Heart right ventricle (tissue), 16 donors: ENCODE measurements around the gene CROCC2. TPM values are rescaled to one million over a fixed set of nuclear protein-coding genes. Genes with fewer than 3 reads are reported as not detected.
A peak's percentile ranks its signal among the peaks of the same experiment; 100 is the strongest.

Experiments
- ATAC-seq, 8 donors: fragments of 200-7000 bp; cut with Tn5 transposase; one replicate each; pipeline ENCODE4 v1.9.1; 2020; ENCODE audit warnings: mild to moderate bottlenecking in 8 of 8, moderate library complexity in 8 of 8, moderate number of reproducible peaks in 1 of 8
- DNase-seq, 2 donors: peaks; one replicate each; pipeline ENCODE4 v3.0.0-alpha.2; 2020
- H3K27ac ChIP-seq, 10 donors: fragments of 200-600 bp; sonication (generic) in 2 of 10; one replicate each; pipeline versions ENCODE4 v1.5.0 to v1.8.0; 2020 to 2022; ENCODE audit warnings: mild to moderate bottlenecking in 3 of 10
- H3K27me3 ChIP-seq, 7 donors: fragments of 200-600 bp; one replicate each; pipeline ENCODE4 v1.8.0; 2021 to 2022; ENCODE audit warnings: mild to moderate bottlenecking in 2 of 7
- H3K36me3 ChIP-seq, 9 donors: fragments of 200-600 bp; sonication (generic) in 1 of 9; one replicate each; pipeline versions ENCODE4 v1.5.0 to v1.8.0; 2020 to 2022; ENCODE audit warnings: mild to moderate bottlenecking in 2 of 9
- H3K4me1 ChIP-seq, 9 donors: fragments of 200-600 bp; sonication (generic) in 1 of 9; one replicate each; pipeline versions ENCODE4 v1.5.0 to v1.8.0; 2020 to 2022; ENCODE audit warnings: mild to moderate bottlenecking in 4 of 9
- H3K4me3 ChIP-seq, 10 donors: fragments of 200-600 bp; sonication (generic) in 2 of 10; one replicate each; pipeline versions ENCODE4 v1.5.0 to v1.8.0; 2020 to 2022; ENCODE audit warnings: mild to moderate bottlenecking in 7 of 10, moderate library complexity in 2 of 10
- H3K9me3 ChIP-seq, 11 donors: fragments of 200-600 bp in 10 of 11; sonication (generic) in 2 of 11; one replicate each; pipeline versions ENCODE4 v1.5.0 to v1.8.0; 2013 to 2022; ENCODE audit warnings: mild to moderate bottlenecking in 2 of 11, control low read depth in 1 of 11, moderate library complexity in 1 of 11
- WGBS, 2 donors: extraction: QIAGEN DNeasy Blood & Tissue Kit; methylation state at CpG; one replicate each; pipeline ENCODE4 v1.1.7; 2013; ENCODE audit warnings: inconsistent platforms in 1 of 2; 5-methylcytosine and 5-hydroxymethylcytosine counted together
- intact Hi-C, 10 donors: fragments of 100-400 bp; cut with DNase I; formaldehyde crosslinking; loops; one replicate each; pipeline versions ENCODE4 v1.11.1 to v1.14.2; 2022
- polyA plus RNA-seq, 2 donors: library from polyadenylated mRNA; stranded (reverse); fragments of 200-250 nt; gene quantifications; one replicate each; pipeline ENCODE4 v1.2.3, GENCODE V29; 2013
- total RNA-seq, 10 donors: library from RNA; stranded (reverse); fragmentation: NEBNext Ultra II Directional in 3 of 10; extraction: Animal tissue kit (Norgen Biotek cat#: 25700) in 3 of 10; gene quantifications; one replicate each; pipeline versions ENCODE4 v1.2.1 to v1.2.4, GENCODE V29; 2021 to 2023
- TF ChIP-seq, protein P1 (sequence below), 9 donors: fragments of 200-600 bp; sonication (generic) in 2 of 9; IDR thresholded peaks; one replicate each; pipeline versions ENCODE4 v1.5.0 to v1.8.0; 2021 to 2022; ENCODE audit warnings: antibody characterized with exemption in 9 of 9, mild to moderate bottlenecking in 5 of 9, moderate library complexity in 1 of 9
- donor health status: Arrhythmogenic right ventricular cardiomyopathy.
- donor health status: ischemic (EF 13 %, LVEDD 7.1; RV severe dilation, severe dysfunction).
- donor health status: healthy with polysubstance abuse.
- donor health status: DM: no; HTN: yes; CAD: no.
- donor health status: DM: no; HTN: no; CAD: no.
- donor health status: ischemic (EF 25% LVEDD 6.9; RV normal size, moderate dysfunction).
- donor health status: ischemic (EF 25% LVEDD 5.7; RV mildly dilated, moderate dysfunction).
- donor health status: healthy.
- donor health status: DM: yes; HTN: yes; CAD: no.
- donor health status: Ischemic cardiomyopathy.
- donor health status: ischemic (EF 35%, LVEDD 5.7; RV mildly dilated, moderate dysfunction).
- donor health status: nonischemic (EF 11% LVEDD 7.7; RV severe dilation, severe dysfunction).
- donor health status: DM: yes; HTN: yes; CAD: no.
- donor health status: PGD.
- donor health status: ischemic (EF 29% LVEDD 5.4; RV normal size, mild dysfunction).
- donor health status: nonischemic (EF 23%, LVEDD 6.1; RV moderate dilation, normal function).

Gene CROCC2
- total and polyA plus RNA-seq, 12 donors = 0.06 TPM; not detected in 11

DNA sequence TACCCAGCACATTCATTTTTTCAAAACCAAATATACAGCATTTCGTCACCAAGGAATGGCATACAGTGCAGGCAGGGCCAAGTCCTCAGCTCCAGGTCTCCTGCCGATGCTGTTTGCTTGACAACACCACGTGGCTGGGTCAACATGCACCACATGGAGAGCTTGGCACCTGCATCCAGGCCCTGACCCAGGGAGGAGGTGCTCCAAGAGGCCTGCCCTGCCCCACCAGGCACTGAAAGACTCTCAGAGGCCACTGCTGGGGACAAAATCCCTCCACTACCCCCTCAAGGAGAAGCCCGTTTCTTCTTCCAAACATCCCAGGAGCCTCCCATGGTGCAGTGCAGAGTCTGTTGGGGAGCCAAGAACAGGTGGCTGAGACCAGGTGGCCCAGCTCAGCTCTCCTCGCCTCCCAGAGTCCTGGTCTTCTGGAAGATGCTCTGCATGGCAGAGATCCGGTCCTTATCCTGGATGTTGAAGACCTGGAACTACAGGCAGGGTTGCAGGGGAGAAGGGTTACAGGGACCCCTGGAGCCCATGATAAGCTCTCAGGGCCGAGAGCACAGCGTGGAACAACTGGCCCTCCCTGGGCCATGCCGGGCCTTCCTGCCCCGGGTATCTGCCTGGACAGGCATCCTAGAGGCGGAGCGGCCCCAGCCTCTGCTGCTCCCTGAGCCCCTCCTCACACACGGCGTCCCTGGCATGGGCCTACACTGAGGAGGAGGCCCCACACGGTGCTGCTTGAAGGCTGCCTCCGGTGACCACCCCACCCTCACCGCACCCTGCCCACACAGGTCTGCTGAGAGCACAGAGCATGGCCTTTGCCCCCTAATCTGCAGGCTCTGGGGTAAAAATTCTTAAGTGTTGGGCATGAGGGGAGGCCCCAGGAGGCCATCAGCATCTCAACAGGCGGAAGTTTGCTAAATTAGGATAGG lies 19.2 kb upstream of the CROCC2 start:
- peak in 1 of 8 donors; percentile 35 for ATAC-seq
- H3K27me3 ChIP-seq = no peaks in the 10 kb centered on the region
- no peak for DNase-seq
- WGBS, 2 donors = 78 to 80% methylated on average over 18 of the region's 18 CpGs
- H3K4me1 ChIP-seq = no peaks in the 10 kb centered on the region
- H3K27ac ChIP-seq = no peak overlapping the region
- TF ChIP-seq, protein P1, sequence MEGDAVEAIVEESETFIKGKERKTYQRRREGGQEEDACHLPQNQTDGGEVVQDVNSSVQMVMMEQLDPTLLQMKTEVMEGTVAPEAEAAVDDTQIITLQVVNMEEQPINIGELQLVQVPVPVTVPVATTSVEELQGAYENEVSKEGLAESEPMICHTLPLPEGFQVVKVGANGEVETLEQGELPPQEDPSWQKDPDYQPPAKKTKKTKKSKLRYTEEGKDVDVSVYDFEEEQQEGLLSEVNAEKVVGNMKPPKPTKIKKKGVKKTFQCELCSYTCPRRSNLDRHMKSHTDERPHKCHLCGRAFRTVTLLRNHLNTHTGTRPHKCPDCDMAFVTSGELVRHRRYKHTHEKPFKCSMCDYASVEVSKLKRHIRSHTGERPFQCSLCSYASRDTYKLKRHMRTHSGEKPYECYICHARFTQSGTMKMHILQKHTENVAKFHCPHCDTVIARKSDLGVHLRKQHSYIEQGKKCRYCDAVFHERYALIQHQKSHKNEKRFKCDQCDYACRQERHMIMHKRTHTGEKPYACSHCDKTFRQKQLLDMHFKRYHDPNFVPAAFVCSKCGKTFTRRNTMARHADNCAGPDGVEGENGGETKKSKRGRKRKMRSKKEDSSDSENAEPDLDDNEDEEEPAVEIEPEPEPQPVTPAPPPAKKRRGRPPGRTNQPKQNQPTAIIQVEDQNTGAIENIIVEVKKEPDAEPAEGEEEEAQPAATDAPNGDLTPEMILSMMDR (IDR thresholded peaks at IDR 0.05) = no peak
- no peaks in the 10 kb centered on the region for H3K9me3 ChIP-seq
- no peaks in the 10 kb centered on the region for H3K36me3 ChIP-seq
- intact Hi-C loops = no loop called here
- H3K4me3 ChIP-seq = no peak overlapping the region

DNA sequence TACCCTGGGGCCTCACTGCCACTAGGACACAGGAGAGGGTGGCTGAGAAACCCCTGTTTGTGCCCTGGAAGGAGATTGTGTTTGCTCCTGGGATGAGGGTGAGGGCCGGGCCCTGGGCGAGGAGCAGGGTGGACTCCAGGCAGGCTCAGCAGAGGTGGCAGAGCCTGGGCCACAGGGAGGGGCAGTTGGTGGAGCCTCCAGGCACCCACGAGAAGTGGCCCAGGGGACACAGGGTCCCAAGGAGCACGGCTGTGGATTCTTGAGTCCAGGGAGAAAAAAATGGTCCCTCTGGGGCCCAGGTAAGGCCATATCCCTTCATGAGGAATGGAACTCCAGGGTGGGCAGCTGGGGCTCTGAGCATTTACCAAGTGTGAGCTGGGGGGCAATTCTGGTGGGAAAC lies 18.5 kb upstream of the CROCC2 start:
- H3K36me3 ChIP-seq = no peaks in the 10 kb centered on the region
- WGBS, 2 donors = 88% methylated on average over 4 of the region's 4 CpGs
- H3K4me1 ChIP-seq = no peaks in the 10 kb centered on the region
- DNase-seq (no peak), ATAC-seq (no peak)
- no peak overlapping the region for H3K4me3 ChIP-seq
- H3K9me3 ChIP-seq = no peaks in the 10 kb centered on the region
- no peaks in the 10 kb centered on the region for H3K27me3 ChIP-seq
- H3K27ac ChIP-seq = no peak overlapping the region
- intact Hi-C loops = no loop called here
- TF ChIP-seq, protein P1 (IDR thresholded peaks at IDR 0.05) = no peak

DNA sequence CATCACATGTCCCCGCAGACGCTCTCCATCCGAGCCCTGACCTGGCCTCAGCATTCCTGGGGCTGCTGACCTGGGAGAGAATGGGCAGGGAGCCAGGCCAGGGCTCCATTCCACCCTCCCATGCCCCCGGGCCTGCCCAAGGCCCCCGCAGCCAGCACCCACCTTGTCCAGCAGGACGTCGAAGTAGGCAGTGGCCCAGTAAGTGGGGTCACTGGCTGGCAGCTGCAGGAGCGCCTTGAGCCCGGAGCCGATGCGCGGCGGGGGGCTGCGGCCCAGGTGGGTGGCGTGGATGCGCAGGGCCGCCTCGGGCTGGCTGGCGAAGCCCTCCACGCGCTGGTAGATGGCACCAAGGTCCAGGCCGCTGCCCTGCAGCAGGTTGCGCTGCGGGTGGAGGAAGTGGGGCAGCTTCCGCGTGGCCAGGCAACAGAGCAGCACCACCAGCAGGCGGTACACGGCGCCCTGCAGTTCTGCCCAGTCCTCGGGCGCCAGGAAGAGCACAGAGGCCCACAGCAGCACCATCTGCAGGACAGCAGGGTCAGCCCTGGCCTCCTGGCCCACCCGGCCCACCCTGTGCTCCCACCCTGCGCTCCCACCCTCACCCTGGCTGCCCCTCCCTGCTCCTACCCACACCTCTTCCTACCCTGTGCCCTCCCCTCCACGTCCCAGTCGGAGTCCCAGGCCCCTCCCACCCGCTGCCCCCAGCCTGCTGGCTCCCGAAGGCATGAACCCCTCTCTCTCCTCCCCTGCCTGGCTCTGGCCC lies 17.8 kb upstream of the CROCC2 start:
- Histone ChIP-seq H3K4me3 (no peak overlapping the region), H3K27me3 (no peaks in the 10 kb centered on the region), H3K9me3 (no peaks in the 10 kb centered on the region), H3K4me1 (peaks cover 0 to 2% (median 0%) of the 10 kb centered on the region in 9 donors), H3K36me3 (no peaks in the 10 kb centered on the region), H3K27ac (no peak overlapping the region)
- ATAC-seq (no peak), DNase-seq (peak in 1 of 2 donors; percentile 11)
- WGBS, 2 donors = 89 to 93% methylated on average over 34 to 37 of the region's 37 CpGs
- TF ChIP-seq, protein P1 (IDR thresholded peaks at IDR 0.05) = no peak
- intact Hi-C loops = no loop called here

DNA sequence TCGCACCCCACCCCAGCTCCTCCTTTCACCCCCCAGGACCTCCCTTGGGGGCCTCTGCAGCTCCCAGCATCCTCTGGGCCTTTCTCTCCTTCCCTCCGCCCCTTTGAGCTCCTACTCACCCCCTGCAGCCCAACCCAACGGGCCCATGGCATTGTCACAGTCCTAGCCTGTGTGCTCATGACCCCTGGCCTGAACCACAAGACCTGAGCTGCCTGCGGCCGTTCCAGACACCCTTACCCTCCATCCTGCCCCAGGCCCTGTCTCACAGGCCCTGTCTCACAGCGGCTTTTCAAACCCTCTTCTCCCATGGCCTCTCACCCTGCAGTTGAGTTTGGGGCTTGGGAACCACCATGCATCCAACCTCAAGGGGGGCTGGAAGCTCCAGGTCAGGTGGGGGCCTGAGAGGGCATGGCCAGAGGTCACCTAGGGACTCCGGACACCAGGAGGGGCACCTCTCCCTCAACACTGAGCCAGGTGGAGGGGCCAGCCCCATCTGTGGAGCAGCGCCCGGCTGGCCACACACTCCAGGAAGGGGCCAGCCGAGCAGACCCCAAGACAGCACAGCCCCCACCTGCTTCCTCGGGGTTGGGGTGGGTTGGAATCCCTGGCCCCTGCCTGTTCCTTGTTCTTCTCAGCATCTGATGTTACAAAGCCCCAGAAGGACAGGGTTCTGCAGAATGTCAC lies 17.1 kb upstream of the CROCC2 start:
- Histone ChIP-seq H3K36me3 (no peaks in the 10 kb centered on the region), H3K9me3 (no peaks in the 10 kb centered on the region), H3K4me3 (no peak overlapping the region), H3K27ac (no peak overlapping the region), H3K4me1 (peaks cover 0 to 9% (median 0%) of the 10 kb centered on the region in 9 donors), H3K27me3 (no peaks in the 10 kb centered on the region)
- ATAC-seq (no peak), DNase-seq (no peak)
- TF ChIP-seq, protein P1 (IDR thresholded peaks at IDR 0.05) = no peak
- 79 to 84% methylated on average over 11 of the region's 11 CpGs for WGBS, 2 donors
- intact Hi-C loops = no loop called here
